RWPE1 (cell line): Measurements from ENCODE around the gene CALN1.

Experiments used
- CTCF ChIA-PET: fragments of 350-600 bp; sonication (Branson Sonifier 250); formaldehyde crosslinking; extraction: SDS; loops from one replicate; lab custom pipeline; 2021; lab: Yijun Ruan, JAX
- POLR2A ChIA-PET: fragments of 400-600 bp; formaldehyde crosslinking; extraction: SDS; loops from one replicate; lab custom pipeline; 2020; ENCODE audit warnings: antibody characterized with exemption; ENCODE audit not compliant: low non-redundant PET; lab: Yijun Ruan, JAX
- DNase-seq: peaks from one replicate; pipeline ENCODE4 v3.0.0; 2012; ENCODE audit warnings: low spot score
- H3K27ac ChIP-seq: fragments of 450-650 bp; 2 replicates; pipeline ENCODE4 v1.5.1; 2017
- TF ChIP-seq, protein P1 (sequence below): fragments of 450-650 bp; conservative IDR thresholded peaks from 2 replicates; pipeline ENCODE4 v1.5.1; 2017; ENCODE audit warnings: low read depth, mild to moderate bottlenecking

CALN1 gene

GRCh38 chr7:71776726-71777125, 635.4 kb downstream of the CALN1 start:
- H3K27ac ChIP-seq = no peak overlapping the region
- CTCF ChIA-PET = no interaction called here
- DNase-seq = no peak
- POLR2A ChIA-PET = no interaction called here
- TF ChIP-seq, protein P1, sequence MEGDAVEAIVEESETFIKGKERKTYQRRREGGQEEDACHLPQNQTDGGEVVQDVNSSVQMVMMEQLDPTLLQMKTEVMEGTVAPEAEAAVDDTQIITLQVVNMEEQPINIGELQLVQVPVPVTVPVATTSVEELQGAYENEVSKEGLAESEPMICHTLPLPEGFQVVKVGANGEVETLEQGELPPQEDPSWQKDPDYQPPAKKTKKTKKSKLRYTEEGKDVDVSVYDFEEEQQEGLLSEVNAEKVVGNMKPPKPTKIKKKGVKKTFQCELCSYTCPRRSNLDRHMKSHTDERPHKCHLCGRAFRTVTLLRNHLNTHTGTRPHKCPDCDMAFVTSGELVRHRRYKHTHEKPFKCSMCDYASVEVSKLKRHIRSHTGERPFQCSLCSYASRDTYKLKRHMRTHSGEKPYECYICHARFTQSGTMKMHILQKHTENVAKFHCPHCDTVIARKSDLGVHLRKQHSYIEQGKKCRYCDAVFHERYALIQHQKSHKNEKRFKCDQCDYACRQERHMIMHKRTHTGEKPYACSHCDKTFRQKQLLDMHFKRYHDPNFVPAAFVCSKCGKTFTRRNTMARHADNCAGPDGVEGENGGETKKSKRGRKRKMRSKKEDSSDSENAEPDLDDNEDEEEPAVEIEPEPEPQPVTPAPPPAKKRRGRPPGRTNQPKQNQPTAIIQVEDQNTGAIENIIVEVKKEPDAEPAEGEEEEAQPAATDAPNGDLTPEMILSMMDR = no peak

- CTCF ChIA-PET = no interaction called here
- TF ChIP-seq, protein P1 = no peak
- POLR2A ChIA-PET = no interaction called here
- no peak for DNase-seq
- H3K27ac ChIP-seq = no peak overlapping the region
Observed at GRCh38 chr7:71775648-71776047, 636.5 kb downstream of the CALN1 start.

DNA sequence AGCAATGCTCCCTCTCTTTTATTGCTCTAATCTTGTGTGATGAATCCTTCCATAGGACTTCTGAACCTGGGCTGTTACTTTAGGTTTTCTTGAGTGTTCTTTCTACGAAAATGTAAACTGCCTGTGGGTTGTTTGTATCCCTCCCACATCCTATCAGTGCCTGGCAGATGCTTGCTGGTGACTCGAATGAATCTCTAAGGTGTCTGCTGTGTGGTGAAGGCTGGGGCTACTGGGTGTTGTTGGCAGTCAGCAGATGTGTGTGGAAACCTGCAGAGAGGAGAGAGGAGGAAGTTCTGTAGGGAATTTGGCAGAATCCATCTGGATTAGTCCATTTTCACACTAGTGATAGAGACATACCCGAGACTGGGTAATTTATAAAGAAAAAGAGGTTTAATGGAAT, 639.4 kb downstream of the CALN1 start:
- no peak overlapping the region for H3K27ac ChIP-seq
- TF ChIP-seq, protein P1 = no peak
- ChIA-PET CTCF (interaction anchor here (0.7 kb wide), 1 partner anchor 842 kb away, joined by 4 read pairs; no protein-coding TSS in a partner anchor), POLR2A (no interaction called here)
- DNase-seq = no peak

DNA sequence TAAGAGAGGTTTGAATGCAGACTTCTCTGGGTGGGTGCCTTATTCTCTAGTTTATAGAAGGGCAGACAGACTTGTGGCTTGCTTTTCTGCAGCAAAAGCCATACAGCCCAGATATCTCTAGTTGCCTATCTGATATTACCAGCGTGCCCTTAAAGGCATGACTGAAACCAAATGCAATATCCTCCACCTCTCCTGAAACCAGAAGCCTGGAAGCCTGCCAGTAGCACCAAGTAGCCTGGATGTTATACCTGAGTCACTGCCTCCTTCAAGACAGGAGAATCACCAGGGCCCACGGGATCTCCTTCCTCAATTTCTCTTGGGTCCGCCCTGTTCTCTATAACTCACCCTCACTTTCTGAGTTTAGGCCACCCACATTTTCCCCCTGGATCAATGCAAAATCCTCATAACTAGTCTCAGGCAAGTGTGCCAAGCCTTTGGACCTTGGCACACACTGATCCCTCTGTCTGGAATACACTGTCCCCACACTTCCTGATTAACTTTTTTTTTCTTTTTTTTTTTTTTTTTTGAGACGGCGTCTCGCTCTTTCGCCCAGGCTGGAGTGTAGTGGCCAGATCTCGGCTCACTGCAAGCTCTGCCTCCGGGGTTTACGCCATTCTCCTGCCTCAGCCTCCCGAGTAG, 641.8 kb downstream of the CALN1 start:
- no peak for DNase-seq
- CTCF ChIA-PET = no interaction called here
- POLR2A ChIA-PET = no interaction called here
- no peak overlapping the region for H3K27ac ChIP-seq
- TF ChIP-seq, protein P1 = no peak

GRCh38 chr7:71769326-71769725, 642.8 kb downstream of the CALN1 start:
- CTCF ChIA-PET = no interaction called here
- no peak for DNase-seq
- TF ChIP-seq, protein P1 = no peak
- no peak overlapping the region for H3K27ac ChIP-seq
- POLR2A ChIA-PET = no interaction called here

- TF ChIP-seq, protein P1 = no peak
- ChIA-PET POLR2A (no interaction called here), CTCF (interaction anchor here (0.7 kb wide), 1 partner anchor 470 kb away, joined by 3 read pairs; no protein-coding TSS in a partner anchor)
- no peak overlapping the region for H3K27ac ChIP-seq
- no peak for DNase-seq
Observed at GRCh38 chr7:71768450-71768849, 643.7 kb downstream of the CALN1 start.
